GM13977 (cell line): ENCODE results near the gene NMNAT2.

Experiments
- DNase-seq: peaks from one replicate; pipeline ENCODE4 v3.0.0; 2012; ENCODE audit warnings: low spot score
- CTCF ChIP-seq: IDR thresholded peaks from 2 replicates; pipeline ENCODE4 v1.5.1; 2012; ENCODE audit warnings: mild to moderate bottlenecking, control low read depth; ENCODE audit not compliant: insufficient read depth; ENCODE audit errors: extremely low read depth, missing control alignments
- in situ Hi-C: fragments of 300-500 bp; cut with MboI; formaldehyde crosslinking; loops from one replicate; pipeline ENCODE4 v1.12.0; 2022; ENCODE audit warnings: low sequenced_read_pairs, low pct_unique_long_range_greater_than_20kb, mixed read lengths, inconsistent platforms; ENCODE audit not compliant: unreplicated experiment

NMNAT2 gene

DNA sequence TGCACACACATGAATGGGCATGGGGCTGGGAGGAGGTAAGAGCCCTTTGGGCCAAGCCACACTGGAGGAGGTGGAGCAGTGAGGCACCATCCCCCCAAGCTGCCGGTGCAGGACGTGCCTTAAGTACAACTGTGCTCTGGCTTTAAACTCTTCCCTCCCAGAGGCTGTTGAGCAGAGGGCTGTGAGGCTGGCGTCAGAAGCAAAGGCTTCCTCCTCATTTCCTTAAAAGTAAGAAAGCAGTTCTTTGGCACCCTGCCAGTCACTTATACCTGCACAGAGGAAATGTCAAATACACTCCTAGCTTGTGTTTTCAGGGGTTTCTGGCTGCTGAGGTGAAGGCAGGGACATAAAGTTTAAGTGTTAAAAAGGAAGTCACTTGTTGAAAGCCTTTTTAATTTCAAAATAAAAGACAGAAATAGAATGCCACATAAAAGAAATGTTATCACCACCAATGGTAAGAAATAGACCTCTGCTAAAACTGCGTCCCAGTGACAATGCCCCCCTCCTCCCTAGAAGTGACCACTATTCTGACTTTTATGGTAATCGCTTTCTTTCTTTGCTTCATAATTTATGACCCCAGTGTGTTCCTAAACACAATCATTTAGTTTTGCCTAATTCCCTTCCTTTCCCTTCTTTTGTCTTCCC, 199.1 kb downstream of the NMNAT2 start:
- in situ Hi-C loops, result loop anchor here (25.0 kb wide), 1 partner anchor 257 kb away; the partner anchor contains the start of gene SHCBP1L
- TF ChIP-seq CTCF, result no peak
- no peak for DNase-seq

DNA sequence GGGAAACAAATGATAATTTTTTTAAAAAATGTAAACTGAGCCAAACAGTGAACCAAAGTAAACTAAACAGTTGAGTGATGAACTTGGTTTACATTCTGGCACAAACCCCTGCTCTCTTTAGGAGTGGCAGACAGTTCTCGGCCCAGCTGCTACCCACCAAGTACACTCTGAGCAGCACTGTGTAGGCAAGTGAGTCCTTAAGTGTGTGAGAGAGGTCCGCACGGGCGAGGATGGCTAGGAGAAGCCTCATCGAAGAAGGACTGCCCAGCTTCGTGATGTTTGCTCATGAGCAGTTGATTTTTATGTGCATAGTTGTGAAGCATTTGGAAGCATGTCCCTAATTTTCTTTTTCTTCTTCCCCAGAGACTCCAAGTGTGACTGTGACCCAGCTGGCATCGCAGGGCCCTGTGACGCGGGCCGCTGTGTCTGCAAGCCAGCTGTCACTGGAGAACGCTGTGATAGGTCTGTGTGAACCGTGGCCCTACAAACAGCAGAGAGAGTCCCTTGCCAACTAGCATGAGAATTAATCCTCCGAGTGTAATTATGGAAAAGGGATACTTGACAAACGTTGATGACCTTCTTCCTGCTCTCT, 200.1 kb downstream of the NMNAT2 start:
- DNase-seq, result no peak
- in situ Hi-C loops, result loop anchor here (25.0 kb wide), 1 partner anchor 256 kb away; the partner anchor contains the start of gene SHCBP1L
- no peak for TF ChIP-seq CTCF

- no peak for TF ChIP-seq CTCF
- in situ Hi-C loops, result loop anchor here (25.0 kb wide), 1 partner anchor 254 kb away; the partner anchor contains the start of gene SHCBP1L
- DNase-seq, result no peak
Measured at GRCh38 chr1:183215936-183216335, 202.2 kb downstream of the NMNAT2 start.

- no peak for TF ChIP-seq CTCF
- DNase-seq, result no peak
- in situ Hi-C loops, result loop anchor here (25.0 kb wide), 1 partner anchor 253 kb away; the partner anchor contains the start of gene SHCBP1L
Measured at GRCh38 chr1:183215076-183215720, 203.0 kb downstream of the NMNAT2 start.

GRCh38 chr1:183214021-183214970, 203.9 kb downstream of the NMNAT2 start:
- in situ Hi-C loops, result loop anchor here (25.0 kb wide), 1 partner anchor 252 kb away; the partner anchor contains the start of gene SHCBP1L
- DNase-seq, result no peak
- TF ChIP-seq CTCF, result no peak

DNA sequence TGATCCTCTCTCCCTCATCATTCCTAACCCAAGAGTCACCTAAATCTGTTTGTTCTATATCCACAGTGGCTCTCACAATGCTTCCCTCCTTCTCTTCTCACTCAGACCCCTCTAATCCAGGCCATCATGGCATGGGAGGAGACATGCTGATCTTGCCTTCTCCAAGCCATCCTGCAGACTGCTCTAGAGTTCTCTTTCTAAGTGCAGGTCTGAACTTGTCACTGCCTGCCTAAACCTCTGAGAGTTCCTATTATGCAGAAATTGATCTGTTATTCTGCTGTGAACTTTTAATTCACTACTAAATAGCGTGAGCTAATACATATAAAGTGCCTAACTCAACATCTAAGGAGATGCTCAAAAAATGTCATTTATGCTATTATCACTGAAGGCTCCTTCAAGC, 205.3 kb downstream of the NMNAT2 start:
- in situ Hi-C loops, result loop anchor here (25.0 kb wide), 1 partner anchor 251 kb away; the partner anchor contains the start of gene SHCBP1L
- no peak for TF ChIP-seq CTCF

More for the DNA sequence above, 205.3 kb downstream of the NMNAT2 start:
- DNase-seq, result no peak
